ENCODE measurements around the gene TMEM14A.

The TMEM14A gene

DNA sequence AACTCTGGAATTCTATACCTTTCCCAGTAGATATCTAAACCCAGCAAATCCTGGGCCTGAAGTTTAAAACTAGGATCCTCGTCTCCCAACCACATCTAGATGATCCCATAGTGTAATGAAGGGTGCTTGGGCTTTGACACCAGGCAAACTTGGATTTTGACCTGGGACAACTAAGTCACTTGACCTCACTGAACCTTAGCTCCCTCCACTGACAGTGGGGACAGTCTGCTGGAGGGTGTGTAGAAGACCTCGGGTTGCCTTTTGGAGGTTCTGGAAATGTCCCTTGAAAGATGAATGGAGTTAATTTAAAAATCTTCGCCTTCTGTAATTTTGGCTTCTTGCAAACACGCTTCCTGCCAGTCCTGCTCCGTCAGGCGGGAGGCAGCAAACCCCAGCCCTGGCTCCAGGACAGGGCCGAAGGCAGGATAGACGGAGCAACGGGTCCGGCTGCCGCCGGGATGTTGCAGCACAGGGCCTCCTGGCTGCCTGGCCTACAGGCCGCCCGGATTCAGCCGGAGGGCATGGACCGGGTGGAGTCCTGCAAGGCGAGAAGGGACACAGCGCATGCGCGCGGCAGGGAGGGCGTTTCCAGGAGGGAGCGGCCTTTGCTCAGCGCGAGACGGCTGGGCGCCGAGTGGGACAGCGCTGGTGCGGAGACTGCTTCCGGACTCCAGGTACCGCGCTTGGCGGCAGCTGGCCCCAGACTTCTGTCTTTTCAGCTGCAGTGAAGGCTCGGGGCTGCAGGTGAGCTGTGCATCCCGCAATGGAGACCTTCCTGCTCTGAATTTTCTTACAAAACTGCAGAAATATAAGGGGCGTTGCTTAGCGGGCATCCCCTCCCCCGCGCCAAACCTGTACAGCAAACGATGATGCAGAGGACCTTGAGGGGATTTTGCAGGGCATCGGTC lies at the start of gene TMEM14A:
TSS of gene TMEM14A (plus strand) at position 612 of the 908 bp plus-strand sequence. CDS start 5,990 bp downstream, outside the sequence.
- in situ Hi-C loops (cut with MboI; ENCODE audit: low sequenced_read_pairs) = loop anchor here (25.0 kb wide), 1 partner anchor 258 kb away; the partner anchor contains the start of gene EFHC1

DNA sequence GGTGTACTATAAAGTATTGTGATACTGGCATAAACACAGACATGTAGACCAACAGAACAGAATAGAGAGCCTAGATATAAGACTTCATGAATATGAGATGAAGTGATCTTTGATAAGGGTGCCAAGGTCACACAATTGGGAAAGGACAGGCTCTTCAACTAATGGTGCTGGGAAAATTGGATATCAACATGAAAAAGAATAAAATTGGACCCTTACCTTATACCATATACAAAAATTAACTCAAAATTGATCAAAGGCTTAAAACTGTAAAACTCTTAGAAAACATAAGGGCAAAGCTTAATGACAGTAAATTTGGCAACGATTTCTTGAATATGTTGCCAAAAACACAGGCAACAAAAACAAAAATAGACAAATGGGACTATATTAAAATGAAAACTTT lies 49.3 kb upstream of the TMEM14A start:
- in situ Hi-C loops (cut with MboI; ENCODE audit: low sequenced_read_pairs) = no loop called here

GRCh38 chr6:52622810-52623209 lies 48.1 kb upstream of the TMEM14A start:
- in situ Hi-C loops (cut with MboI; ENCODE audit: low sequenced_read_pairs) = no loop called here

GRCh38 chr6:52632011-52632410 lies 38.9 kb upstream of the TMEM14A start:
- in situ Hi-C loops (cut with MboI; ENCODE audit: low sequenced_read_pairs) = no loop called here

GRCh38 chr6:52634211-52634610 lies 36.7 kb upstream of the TMEM14A start:
- in situ Hi-C loops (cut with MboI; ENCODE audit: low sequenced_read_pairs) = no loop called here

DNA sequence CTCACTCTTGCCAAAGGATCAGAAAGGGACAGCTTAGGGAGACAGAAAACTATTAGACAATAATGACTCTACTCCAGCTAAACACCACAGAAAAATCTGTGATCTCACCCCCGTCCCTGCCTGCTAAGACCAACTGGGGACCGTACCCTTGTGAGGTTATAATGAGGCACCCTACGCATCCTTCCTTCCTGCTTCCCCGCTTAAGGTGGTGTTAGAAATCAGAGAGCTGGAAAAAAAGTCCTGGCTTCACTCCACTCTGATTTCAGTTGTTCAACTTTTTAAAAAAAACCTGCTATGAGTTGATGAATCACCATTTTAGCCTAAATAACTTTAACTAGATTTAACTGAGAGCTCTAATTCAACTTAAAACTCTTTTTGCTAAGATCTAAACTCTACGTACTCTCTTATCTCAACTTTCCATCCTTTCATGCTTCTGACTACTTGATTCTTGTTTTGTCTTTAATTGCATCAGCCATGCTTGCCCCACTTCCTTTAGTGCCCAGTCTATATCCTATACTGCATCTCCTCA lies 35.8 kb upstream of the TMEM14A start:
- in situ Hi-C loops (cut with MboI; ENCODE audit: low sequenced_read_pairs) = no loop called here

DNA sequence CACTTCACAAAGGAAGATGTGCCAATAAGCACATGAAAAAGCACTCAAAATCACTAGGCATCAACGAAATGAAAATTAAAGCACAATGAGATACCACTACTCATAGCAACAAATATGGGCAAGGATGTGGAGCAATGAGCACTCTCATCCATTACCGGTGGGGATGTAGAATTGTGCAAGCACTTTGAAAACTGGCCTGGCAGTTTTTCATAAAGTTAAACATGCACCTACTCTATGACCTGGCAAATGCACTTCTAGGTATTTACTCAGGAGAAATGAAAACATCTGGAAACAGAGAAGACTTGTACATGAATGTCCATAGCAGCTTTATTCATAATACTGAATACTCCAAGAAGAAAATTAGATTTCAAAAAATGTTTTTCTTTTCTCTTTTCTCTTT lies 34.1 kb upstream of the TMEM14A start:
- in situ Hi-C loops (cut with MboI; ENCODE audit: low sequenced_read_pairs) = no loop called here

GRCh38 chr6:52639493-52639892 lies 31.4 kb upstream of the TMEM14A start:
- in situ Hi-C loops (cut with MboI; ENCODE audit: low sequenced_read_pairs) = no loop called here

- in situ Hi-C loops (cut with MboI; ENCODE audit: low sequenced_read_pairs) = no loop called here
These were observed 30.7 kb upstream of the TMEM14A start for GRCh38 chr6:52640170-52640569.

- in situ Hi-C loops (cut with MboI; ENCODE audit: low sequenced_read_pairs) = no loop called here
These were observed 30.0 kb upstream of the TMEM14A start for GRCh38 chr6:52640916-52641315.

DNA sequence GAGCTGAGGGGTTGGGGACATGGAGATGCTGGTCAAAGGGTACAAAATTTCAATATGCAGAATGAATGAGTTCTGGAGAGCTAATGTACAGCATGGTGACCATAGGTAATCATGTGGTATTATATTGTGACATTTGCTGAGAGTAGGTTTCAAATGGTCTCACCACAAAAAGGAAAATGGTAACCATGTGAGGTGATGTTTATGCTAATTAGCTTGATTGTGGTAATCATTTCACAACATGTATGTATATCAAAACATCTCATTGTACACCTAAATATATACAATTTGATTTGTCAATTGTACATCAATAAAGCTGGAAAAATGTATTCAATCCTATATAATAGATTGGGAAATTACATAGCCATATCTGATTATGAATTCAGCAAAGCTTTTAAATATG lies 29.5 kb upstream of the TMEM14A start:
- in situ Hi-C loops (cut with MboI; ENCODE audit: low sequenced_read_pairs) = no loop called here

GRCh38 chr6:52641826-52642225 lies 29.1 kb upstream of the TMEM14A start:
- in situ Hi-C loops (cut with MboI; ENCODE audit: low sequenced_read_pairs) = no loop called here

GRCh38 chr6:52642368-52642767 lies 28.5 kb upstream of the TMEM14A start:
- in situ Hi-C loops (cut with MboI; ENCODE audit: low sequenced_read_pairs) = no loop called here

GRCh38 chr6:52643158-52643557 lies 27.8 kb upstream of the TMEM14A start:
- in situ Hi-C loops (cut with MboI; ENCODE audit: low sequenced_read_pairs) = no loop called here

- in situ Hi-C loops (cut with MboI; ENCODE audit: low sequenced_read_pairs) = no loop called here
These were observed 26.7 kb upstream of the TMEM14A start for GRCh38 chr6:52644253-52644652.

DNA sequence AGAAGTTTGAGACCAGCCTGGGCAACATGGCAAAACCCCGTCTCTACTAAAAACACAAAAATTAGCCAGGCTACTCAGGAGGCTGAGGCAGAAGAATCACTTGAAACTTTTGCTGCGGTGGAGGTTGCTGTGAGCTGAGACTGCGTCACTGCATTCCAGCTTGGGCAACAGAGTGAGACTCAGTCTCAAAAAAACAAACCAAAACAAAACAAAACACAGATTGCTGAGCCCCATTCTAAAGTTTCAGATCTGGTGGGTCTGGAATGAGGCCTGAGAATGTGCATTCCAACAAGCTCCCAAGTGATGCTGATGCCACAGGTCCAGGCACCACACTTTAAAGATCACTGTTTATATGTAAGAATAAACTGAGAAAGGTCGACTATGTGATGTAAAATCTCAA lies 24.9 kb upstream of the TMEM14A start:
- in situ Hi-C loops (cut with MboI; ENCODE audit: low sequenced_read_pairs) = no loop called here

DNA sequence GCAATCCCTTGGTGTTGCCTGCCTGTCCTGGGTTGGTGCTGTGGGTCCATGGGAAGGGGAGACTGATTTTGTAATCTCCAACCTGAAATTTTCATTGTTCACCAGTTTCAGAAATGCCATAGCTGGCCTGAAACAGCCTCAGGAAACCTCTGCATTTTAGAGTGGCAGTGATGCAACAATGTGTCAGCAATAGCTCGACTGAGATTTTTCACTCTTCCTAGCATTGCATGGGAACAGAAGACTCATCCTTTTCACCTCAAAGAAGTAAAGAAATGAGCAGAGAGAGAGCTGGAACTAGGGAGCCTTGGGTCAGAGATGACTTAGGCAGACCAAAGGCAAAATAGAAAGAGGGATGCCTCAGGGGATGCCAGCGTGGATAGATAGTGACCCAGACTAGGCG lies 23.7 kb upstream of the TMEM14A start:
- in situ Hi-C loops (cut with MboI; ENCODE audit: low sequenced_read_pairs) = no loop called here

- in situ Hi-C loops (cut with MboI; ENCODE audit: low sequenced_read_pairs) = loop anchor here (25.0 kb wide), 1 partner anchor 237 kb away; the partner anchor contains the start of gene EFHC1
These were observed 21.3 kb upstream of the TMEM14A start for GRCh38 chr6:52649536-52650160.

- in situ Hi-C loops (cut with MboI; ENCODE audit: low sequenced_read_pairs) = loop anchor here (25.0 kb wide), 1 partner anchor 239 kb away; the partner anchor contains the start of gene EFHC1
These were observed 20.0 kb upstream of the TMEM14A start for GRCh38 chr6:52650941-52651340.

DNA sequence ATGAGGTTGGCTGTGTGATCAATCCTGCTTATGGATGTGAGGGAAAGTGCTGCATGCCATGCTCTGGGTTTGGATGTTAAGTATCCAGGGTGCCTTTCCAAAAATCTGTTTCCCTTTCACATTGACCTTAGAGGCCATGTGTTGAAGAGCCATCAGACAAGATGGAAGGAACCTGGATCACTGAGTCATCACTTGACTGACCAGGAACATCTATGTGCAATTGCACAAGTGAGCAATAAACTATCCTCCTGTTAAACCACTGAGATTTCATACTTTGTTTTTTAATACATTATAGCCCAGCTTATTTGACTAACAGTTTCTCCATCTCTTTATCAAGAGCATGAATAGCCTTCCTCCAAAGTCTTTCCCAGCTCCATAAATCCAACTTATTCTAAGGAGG lies 17.8 kb upstream of the TMEM14A start:
- in situ Hi-C loops (cut with MboI; ENCODE audit: low sequenced_read_pairs) = loop anchor here (25.0 kb wide), 1 partner anchor 241 kb away; the partner anchor contains the start of gene EFHC1

DNA sequence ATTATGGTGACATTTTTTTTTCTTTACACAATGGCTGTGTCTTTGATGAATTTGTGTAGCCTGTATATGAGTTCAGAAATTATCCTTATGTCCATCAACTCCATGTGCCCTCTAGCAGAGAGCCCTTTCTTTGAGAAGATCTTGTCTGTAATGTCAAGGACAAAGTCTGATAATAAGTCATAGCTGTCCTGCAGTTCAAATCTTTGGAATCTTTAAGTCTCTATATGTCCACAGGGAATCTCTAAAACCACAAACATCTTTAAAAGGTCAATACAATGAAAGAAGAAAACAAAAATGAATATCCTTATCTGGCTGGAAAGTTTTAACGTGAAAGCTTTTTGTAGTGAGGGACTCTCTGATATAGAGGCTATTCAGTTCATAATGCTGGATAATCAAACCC lies 16.9 kb upstream of the TMEM14A start:
- in situ Hi-C loops (cut with MboI; ENCODE audit: low sequenced_read_pairs) = loop anchor here (25.0 kb wide), 1 partner anchor 242 kb away; the partner anchor contains the start of gene EFHC1
